GM18498 (cell line): ENCODE measurements around the gene ECEL1.

ENCODE experiments used
- ATAC-seq: cut with Tn5 transposase; IDR thresholded peaks from one replicate; pipeline ENCODE4 v1.9.1; 2021; ENCODE audit warnings: mild to moderate bottlenecking, moderate library complexity; ENCODE audit not compliant: unreplicated experiment

The ECEL1 gene

DNA sequence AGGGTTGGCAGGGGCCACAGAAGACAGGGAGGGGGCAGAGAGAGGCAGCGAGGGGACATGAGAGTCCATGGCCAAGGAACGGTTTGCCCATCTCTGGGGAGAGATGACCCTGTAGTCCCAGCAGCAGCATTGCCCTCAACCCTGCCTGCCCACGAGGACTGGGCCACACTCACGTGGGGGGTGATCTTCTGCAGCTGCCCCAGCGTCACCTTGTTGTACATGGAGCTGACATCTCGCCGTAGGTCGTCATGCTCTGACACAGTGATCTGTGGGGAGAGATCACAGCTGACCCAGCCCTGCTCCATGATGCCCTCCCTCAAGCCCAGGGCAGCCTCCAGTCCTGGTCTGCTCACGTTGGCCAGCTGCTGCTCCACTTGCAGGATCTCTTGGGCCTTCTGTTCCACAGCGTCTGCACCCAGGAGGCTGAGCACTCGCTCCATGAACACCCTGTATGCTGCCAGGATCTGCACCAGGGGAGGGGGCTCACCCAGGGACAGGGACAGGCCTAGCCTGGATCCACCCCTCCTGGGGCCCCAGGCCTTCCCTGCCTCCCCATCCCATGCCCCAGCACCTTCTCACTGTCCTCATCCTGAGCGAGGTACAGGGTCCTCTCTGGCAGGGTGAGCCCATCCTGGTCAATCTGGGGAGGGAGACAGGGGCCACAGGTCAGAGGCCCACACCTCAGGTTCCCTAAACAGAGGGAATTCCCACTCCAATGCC lies 2.8 kb downstream of the ECEL1 start:
- ATAC-seq = no peak

DNA sequence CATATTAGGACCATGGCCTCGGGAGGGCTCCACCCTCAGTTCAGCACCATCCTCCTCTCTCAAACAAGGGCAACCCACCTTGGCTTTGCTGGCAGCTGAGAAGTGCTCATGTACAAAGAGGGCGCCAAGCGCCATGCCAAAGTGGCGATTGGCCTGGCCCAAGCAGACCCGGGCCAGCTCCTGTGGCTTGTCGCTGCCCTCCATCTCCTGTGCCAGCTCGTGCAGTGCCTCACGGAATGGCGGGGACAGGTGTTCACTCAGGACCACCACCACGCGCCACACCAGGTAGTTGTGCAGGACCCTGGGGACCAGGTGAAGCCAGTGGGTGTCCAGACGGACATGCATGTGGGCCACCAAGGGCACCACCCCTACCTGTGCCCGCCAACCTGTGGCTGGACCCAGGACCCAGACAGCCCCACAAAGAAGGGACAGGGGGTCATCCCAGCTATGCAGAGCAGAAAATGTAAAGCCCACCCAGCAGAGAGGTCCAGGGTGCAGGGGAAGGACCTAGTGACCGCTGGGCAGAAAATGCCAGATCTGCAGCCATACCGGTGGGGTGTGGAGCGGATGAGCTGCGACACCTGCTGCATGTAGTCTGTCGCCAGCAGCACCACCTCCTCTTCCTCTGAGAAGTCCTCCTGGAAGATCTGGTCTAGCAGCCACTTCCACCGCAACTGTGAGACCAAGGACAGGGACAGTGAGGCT lies 3.6 kb downstream of the ECEL1 start:
- no peak for ATAC-seq

- no peak for ATAC-seq
Measured at GRCh38 chr2:232483311-232483922, 4.2 kb downstream of the ECEL1 start.

- no peak for ATAC-seq
Measured at GRCh38 chr2:232482301-232483238, 5.1 kb downstream of the ECEL1 start.

DNA sequence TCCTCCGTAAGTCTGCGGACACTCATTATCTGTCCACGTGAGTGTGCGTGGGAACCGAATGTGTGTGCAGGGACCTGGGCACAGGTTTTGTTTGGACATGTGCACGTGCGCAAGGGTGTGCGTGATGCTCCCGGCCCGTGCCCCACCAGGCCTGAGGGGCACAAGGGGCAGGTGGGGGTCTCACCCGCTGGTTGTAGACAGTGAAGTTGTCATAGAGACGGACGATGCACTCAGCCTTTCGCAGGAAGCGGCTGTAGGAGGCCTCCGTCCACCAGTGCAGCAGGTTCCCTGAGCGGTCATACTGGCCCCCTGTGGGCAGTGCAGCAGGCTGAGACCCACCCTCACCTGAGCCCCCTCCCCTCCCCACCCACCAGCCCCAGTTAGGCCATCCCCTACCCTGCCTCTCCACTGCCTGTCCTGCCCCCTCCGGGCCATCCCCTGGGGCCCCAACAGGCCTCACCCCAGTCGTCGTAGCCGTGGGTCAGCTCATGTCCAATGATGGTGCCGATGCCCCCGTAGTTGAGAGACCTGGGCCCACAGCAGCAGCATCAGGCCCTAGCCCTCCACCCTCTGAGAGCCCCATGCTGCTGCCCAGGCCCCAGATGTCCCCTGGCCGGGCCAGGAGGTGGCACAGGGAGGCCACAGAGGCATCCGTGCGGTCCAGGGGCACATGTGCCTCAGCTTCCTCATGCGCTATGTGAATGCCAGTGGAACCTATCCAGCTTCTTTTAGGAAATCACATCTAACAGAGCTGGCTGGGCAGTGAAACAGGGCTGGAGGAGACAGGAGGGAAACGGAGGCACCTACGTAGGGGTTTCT lies 6.1 kb downstream of the ECEL1 start:
- ATAC-seq = no peak

- ATAC-seq = no peak
Measured at GRCh38 chr2:232480201-232481190, 7.1 kb downstream of the ECEL1 start.

DNA sequence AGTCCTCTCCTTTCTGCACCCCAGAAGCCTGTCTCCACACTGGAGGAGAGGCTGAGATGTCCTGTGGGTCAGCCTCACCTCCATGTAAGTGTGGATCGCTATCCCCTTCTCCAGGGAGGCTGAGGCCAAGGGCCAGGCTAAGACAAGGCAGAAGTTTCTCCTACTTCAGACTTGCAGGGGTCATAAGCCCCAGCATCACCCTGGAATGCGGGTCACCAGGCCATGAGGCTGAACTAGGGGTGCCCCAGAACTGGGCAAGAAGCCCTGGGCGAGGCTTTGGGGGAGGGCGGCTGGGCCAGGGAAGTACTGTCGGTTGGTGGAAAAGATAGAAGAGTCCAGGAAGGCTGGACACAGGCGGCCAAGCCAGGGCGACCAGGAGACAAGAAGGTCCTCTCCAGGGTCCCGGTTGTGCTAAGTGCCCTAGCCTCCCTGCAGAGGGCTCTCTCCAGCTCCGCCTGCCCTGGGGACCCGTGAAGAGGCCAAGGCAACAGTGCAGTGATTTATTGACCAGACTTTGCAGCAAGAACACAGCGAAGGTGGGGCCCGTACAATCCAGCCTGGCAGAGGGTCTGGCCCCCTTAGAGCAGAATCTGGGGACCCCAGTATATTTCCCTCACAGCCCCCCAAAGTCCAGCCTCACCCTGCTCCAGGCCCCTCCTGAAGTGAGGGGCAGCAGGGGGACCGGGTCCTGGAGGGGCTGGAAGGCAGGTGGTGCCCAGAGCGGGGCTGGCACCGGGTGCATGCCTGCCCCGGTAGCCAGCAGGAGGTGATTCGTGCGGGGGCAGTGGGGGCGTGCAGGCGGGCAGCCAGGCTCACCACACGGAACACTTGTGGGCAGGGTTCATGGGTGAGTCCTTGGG lies 8.1 kb downstream of the ECEL1 start:
- ATAC-seq = no peak

GRCh38 chr2:232478571-232479340 lies 8.9 kb downstream of the ECEL1 start:
- ATAC-seq = no peak

DNA sequence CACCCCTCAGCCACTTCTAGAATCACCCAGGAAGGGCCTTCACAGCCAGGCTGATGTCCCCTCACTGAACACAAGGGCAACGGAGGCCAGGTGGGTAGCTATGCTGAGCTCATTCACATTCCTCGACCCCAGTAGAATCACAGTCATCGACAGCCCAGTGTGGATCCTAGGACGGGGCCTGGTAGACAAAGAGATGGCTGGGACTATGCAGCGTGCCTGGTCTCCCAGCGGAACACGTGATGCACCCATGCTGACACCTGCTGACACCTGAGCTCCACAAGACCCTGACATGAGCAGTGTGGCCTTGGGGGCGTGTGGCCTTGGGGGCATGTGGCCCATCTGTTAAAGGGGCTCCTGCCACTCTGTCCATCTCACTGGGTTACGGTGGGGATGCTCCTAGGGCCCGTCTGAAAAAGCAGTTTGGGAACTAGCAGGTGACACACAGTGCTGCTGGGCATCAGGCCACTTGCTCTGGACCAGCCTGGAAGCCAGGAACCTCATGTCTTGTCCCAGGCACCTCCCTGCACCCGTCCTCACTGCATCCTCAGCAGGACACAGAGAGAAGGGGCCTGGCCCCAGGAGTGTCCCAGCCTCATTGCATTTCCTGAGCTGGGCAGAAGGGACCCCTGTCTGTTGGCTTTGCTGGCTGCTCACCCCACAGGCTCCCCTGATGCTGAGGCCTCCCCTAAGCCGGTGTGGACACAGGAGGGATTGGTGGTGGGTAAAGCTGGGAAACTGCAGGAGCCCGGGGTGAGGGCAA lies 9.7 kb downstream of the ECEL1 start:
- ATAC-seq = no peak

DNA sequence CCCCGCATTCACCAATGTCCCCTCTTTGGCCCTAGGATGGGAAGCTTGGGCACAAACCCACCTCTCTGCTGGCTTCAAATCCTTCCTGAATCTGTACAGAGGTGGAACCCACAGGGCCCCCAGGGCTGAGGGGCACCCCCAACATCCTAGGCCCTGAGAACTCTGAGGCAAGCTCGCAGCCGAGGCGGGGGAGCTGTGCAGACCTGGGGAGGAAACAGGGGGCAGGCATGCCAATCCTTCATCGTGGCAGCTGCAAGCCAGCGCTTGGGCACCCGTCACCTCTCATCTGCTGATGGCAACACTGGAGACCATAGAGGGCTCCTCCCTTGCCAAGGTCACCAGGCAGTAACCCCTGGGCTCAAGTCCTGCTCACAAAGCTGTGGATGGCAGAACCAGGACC lies 10.8 kb downstream of the ECEL1 start:
- ATAC-seq = no peak

GRCh38 chr2:232476045-232476444 lies 11.6 kb downstream of the ECEL1 start:
- ATAC-seq = no peak

GRCh38 chr2:232473467-232473890 lies 14.2 kb downstream of the ECEL1 start:
- no peak for ATAC-seq

DNA sequence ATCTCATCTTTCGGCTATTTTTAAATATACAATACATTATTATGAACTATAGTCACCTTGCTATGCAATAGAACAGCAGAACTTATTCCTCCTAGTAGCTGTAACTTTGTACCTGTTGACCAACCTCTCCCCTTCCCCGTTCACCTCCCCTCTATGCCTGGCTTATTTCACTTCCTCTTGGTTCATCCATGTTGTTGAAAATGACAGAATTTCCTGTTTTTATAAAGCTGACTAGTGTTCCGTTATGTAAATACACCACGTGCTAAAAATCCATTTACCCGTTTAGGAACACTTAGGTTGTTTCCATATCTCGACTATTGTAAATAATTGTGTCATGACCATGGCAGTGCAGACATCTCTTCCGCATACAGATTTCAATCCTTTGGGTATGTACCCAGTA lies 21.4 kb downstream of the ECEL1 start:
- no peak for ATAC-seq

DNA sequence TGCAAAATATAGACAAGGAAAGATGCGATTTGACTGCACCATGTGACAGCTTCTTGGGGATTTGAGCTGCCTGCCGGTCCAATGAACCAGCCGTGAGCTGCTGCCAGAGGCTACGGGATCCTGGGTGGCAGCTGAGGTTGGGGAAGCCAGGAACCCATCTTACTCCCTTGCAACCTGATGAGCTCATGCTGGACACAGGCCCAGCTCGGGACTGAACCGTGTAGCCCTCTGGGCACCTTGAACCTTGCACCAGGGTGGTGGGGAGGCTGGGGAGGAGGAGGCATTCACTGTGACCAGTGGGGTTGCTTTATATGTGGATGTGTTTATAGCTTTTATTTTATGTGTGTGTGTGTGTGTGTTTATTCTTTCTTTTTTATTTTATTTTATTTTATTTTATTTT lies 22.6 kb downstream of the ECEL1 start:
- ATAC-seq = no peak

GRCh38 chr2:232464544-232464885 lies 23.1 kb downstream of the ECEL1 start:
- no peak for ATAC-seq

- no peak for ATAC-seq
Measured at GRCh38 chr2:232463701-232464543, 23.7 kb downstream of the ECEL1 start.
